Prostate gland (tissue), 2 donors: ENCODE measurements around the gene INHA.

Experiments used
- POLR2AphosphoS5 ChIP-seq: sonication (generic); formaldehyde crosslinking; IDR thresholded peaks from one replicate; pipeline ENCODE4 v1.6.1; 2017; ENCODE audit warnings: antibody characterized with exemption
- TF ChIP-seq, protein P1 (sequence below), 4 experiments: fragments of 200-600 bp in 2 of 4; fragments of 450-650 bp in 2 of 4; sonication (generic) in 2 of 4; IDR thresholded peaks; 1 replicate in 3 of 4; 2 replicates in 1 of 4; pipeline ENCODE4 v1.5.1; 2016 to 2019; ENCODE audit warnings: antibody characterized with exemption in 4 of 4, mild to moderate bottlenecking in 2 of 4, moderate library complexity in 2 of 4

DNA sequence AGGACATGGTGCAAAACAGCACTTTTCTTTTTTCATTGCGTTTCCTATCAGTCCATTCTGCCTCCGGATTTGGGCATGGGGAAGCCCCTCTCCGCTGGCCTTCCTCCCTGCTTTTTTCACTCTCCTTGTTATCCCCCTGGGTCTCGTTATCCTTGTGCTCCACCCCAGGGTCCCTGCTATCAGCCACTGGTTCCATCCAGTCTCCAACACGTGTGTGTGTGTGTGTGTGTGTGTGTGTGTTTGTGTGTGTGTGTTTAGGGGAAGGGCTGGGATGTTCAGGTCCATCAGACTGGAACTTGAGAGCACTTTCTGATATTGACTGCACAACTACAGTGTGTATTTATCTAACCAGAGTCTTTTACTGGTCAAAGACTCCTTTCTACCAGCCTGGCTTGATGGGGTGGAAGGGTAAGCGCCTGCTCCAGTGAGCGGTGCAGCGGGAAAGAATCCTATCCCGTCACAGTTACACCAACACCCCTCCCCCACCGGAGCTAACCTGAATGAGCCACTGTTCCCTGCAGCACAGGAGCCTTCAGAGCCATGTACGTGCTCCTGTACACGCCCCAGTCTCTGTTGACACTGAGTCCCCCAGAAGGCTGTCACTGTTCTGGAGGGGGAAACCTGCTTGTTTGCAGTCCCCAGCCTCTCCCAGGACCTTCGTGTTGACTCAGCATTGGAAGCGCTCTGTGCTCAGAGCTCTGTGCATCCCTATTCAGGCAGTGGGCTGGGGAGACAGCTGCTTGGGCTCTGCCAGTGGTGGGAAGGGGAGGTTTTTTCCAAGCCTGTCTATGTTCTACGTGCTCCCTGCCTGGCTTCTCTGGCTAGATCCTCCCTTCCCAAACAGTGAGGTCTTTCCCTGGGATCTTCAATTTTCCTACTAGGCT is 4.6 kb downstream of the INHA start:
- no peak for TF ChIP-seq POLR2AphosphoS5
- TF ChIP-seq, protein P1, sequence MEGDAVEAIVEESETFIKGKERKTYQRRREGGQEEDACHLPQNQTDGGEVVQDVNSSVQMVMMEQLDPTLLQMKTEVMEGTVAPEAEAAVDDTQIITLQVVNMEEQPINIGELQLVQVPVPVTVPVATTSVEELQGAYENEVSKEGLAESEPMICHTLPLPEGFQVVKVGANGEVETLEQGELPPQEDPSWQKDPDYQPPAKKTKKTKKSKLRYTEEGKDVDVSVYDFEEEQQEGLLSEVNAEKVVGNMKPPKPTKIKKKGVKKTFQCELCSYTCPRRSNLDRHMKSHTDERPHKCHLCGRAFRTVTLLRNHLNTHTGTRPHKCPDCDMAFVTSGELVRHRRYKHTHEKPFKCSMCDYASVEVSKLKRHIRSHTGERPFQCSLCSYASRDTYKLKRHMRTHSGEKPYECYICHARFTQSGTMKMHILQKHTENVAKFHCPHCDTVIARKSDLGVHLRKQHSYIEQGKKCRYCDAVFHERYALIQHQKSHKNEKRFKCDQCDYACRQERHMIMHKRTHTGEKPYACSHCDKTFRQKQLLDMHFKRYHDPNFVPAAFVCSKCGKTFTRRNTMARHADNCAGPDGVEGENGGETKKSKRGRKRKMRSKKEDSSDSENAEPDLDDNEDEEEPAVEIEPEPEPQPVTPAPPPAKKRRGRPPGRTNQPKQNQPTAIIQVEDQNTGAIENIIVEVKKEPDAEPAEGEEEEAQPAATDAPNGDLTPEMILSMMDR (IDR thresholded peaks at IDR 0.05): no peak
